MCF 10A (cell line): Measurements from ENCODE around the gene ZNFX1. TPM values are rescaled to one million over a fixed set of nuclear protein-coding genes. Genes with fewer than 3 reads are reported as not detected.
"Not testable (repeated sequence)": the region's sequence is repeated elsewhere in the genome, so short reads cannot be mapped to it uniquely, and the experiment has no call there.

ENCODE experiments used
- BruUV-seq: library from RNA; stranded (reverse); fragments of 400-500 nt; replicated peaks from 2 replicates; lab custom pipeline; 2021; lab: Mats Ljungman, UMichigan
- CTCF ChIA-PET: fragments of 300-600 bp; sonication (Branson Sonifier 250); formaldehyde crosslinking; extraction: SDS; loops from one replicate; lab custom pipeline; 2021; ENCODE audit warnings: antibody characterized with exemption, inconsistent platforms; lab: Yijun Ruan, JAX
- POLR2A ChIA-PET: fragments of 300-600, 350-650 bp; sonication (Branson Sonifier 250); formaldehyde crosslinking; extraction: SDS; loops from one replicate; lab custom pipeline; 2020; ENCODE audit warnings: antibody characterized with exemption, inconsistent platforms; lab: Yijun Ruan, JAX
- DNase-seq: peaks from one replicate; pipeline ENCODE4 v3.0.0-alpha.2; 2018; ENCODE audit not compliant: unreplicated experiment
- H3K27ac Mint-ChIP-seq: one replicate; pipeline ENCODE4 v1.8.0; 2022; ENCODE audit warnings: mild to moderate bottlenecking, low read depth, mixed read lengths; ENCODE audit not compliant: unreplicated experiment
- H3K27me3 Mint-ChIP-seq: one replicate; pipeline ENCODE4 v1.8.0; 2022; ENCODE audit warnings: mixed read lengths; ENCODE audit not compliant: insufficient read depth, unreplicated experiment
- H3K36me3 Mint-ChIP-seq: one replicate; pipeline ENCODE4 v1.8.0; 2022; ENCODE audit warnings: mild to moderate bottlenecking, moderate library complexity, mixed read lengths; ENCODE audit not compliant: insufficient read depth, unreplicated experiment
- H3K4me1 Mint-ChIP-seq: one replicate; pipeline ENCODE4 v1.8.0; 2022; ENCODE audit warnings: mixed read lengths; ENCODE audit not compliant: insufficient read depth, unreplicated experiment
- H3K4me3 Mint-ChIP-seq: one replicate; pipeline ENCODE4 v1.8.0; 2022; ENCODE audit warnings: mild to moderate bottlenecking, moderate library complexity, mixed read lengths; ENCODE audit not compliant: unreplicated experiment
- H3K9me3 Mint-ChIP-seq: one replicate; pipeline ENCODE4 v1.8.0; 2022; ENCODE audit warnings: mixed read lengths; ENCODE audit not compliant: unreplicated experiment
- CTCF ChIP-seq: fragments of 200-600 bp; IDR thresholded peaks from one replicate; pipeline ENCODE4 v1.8.0; 2022; ENCODE audit warnings: antibody characterized with exemption, mild to moderate bottlenecking; ENCODE audit not compliant: unreplicated experiment
- intact Hi-C: fragments of 100-400 bp; cut with micrococcal nuclease; formaldehyde crosslinking; loops from 2 replicates; pipeline ENCODE4 v1.14.1; 2022
- total RNA-seq: library from RNA; stranded (reverse); gene quantifications from 2 replicates; pipeline ENCODE4 v1.2.3, GENCODE V29; 2022

The ZNFX1 gene
- total RNA-seq, 1 experiment from 2014 or later: 24.3 TPM

- intact Hi-C loops: no loop called here
- no peak for DNase-seq
- no peaks in the 10 kb centered on the region for H3K4me1 Mint-ChIP-seq
- no peak overlapping the region for H3K4me3 Mint-ChIP-seq
- H3K9me3 Mint-ChIP-seq: no peaks in the 10 kb centered on the region
- ChIA-PET POLR2A (interaction anchor here (0.6 to 1.5 kb wide), 2 partner anchors 11 to 12 kb away, joined by 3 to 5 read pairs; no protein-coding TSS in a partner anchor), CTCF (interaction anchor here (2.2 kb wide), 1 partner anchor 13 kb away, joined by 11 read pairs; no protein-coding TSS in a partner anchor)
- no peak overlapping the region for H3K27ac Mint-ChIP-seq
- no peaks in the 10 kb centered on the region for H3K36me3 Mint-ChIP-seq
- no peak for TF ChIP-seq CTCF
- no peaks in the 10 kb centered on the region for H3K27me3 Mint-ChIP-seq
- BruUV-seq: no TSS peak
Observed at GRCh38 chr20:49203746-49204145, 74.1 kb downstream of the ZNFX1 start.

DNA sequence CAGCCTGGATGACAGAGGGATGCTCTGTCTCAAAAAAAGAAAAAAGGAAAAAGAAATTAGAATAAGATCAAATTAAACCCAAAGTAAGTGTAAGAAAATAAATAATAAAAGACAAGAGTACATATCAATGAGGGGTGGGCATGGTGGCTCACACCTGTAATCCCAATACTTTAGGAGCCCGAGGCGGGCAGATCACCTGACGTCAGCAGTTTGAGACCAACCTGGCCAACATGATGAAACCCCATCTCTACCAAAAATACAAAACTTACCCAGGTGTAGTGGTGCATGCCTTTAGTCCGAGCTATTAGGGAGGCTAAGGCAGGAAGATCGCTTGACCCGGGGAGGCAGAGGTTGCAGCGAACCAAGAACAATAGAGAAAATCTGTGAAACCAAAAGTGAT is 74.8 kb downstream of the ZNFX1 start:
- Mint-ChIP-seq H3K27me3 (no peaks in the 10 kb centered on the region), H3K36me3 (no peaks in the 10 kb centered on the region), H3K27ac (no peak overlapping the region), H3K4me3 (no peak overlapping the region), H3K9me3 (no peaks in the 10 kb centered on the region), H3K4me1 (no peaks in the 10 kb centered on the region)
- BruUV-seq: no TSS peak
- no peak for DNase-seq
- intact Hi-C loops: no loop called here
- POLR2A ChIA-PET: interaction anchor here (0.6 to 1.5 kb wide), 3 partner anchors 12 to 214 kb away, joined by 3 to 5 read pairs (median 3); no protein-coding TSS in a partner anchor
- no peak for TF ChIP-seq CTCF
- CTCF ChIA-PET: interaction anchor here (1.1 to 2.2 kb wide), 3 partner anchors 10 to 70 kb away, joined by 3 to 11 read pairs (median 3); no protein-coding TSS in a partner anchor

- no peak for TF ChIP-seq CTCF
- Mint-ChIP-seq H3K9me3 (no peaks in the 10 kb centered on the region), H3K4me3 (no peak overlapping the region), H3K36me3 (no peaks in the 10 kb centered on the region), H3K4me1 (no peaks in the 10 kb centered on the region), H3K27ac (no peak overlapping the region), H3K27me3 (no peaks in the 10 kb centered on the region)
- ChIA-PET CTCF (interaction anchor here (0.5 to 2.9 kb wide), 2 partner anchors 16 to 146 kb away, joined by 5 to 15 read pairs; no protein-coding TSS in a partner anchor), POLR2A (interaction anchor here (0.7 to 1.5 kb wide), 3 partner anchors 9 to 19 kb away, joined by 3 to 4 read pairs (median 3); partner anchors contain the start of gene DDX27)
- DNase-seq: no peak
- no TSS peak for BruUV-seq
- intact Hi-C loops: no loop called here
Observed at GRCh38 chr20:49199729-49200293, 78.0 kb downstream of the ZNFX1 start.

DNA sequence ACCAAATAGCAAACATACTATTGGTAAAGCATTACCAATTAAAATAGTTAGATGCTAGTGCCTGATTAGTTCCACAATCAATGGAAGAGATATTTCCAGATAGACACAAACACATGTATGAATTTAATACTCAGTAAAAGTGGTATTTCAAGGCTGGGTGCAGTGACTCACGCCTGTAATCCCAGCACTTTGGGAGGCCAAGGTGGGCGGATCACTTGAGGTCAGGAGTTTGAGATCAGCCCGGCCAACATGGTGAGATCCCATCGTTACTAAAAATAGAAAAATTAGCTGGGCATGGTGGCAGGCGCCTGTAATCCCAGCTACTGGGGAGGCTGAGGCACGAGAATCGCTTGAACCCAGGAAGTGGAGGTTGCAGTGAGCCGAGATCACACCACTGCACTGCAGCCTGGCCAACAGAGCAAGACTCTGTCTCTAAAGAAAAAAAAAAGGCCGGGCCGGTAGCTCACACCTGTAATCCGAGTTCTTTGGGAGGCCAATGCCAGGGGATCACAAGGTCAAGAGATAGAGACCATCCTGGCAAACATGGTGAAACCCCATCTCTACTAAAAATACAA is 84.8 kb downstream of the ZNFX1 start:
- POLR2A ChIA-PET: interaction anchor here (0.6 to 1.2 kb wide), 2 partner anchors 26 to 671 kb away, joined by 3 read pairs; partner anchors contain the start of gene DDX27
- H3K4me3 Mint-ChIP-seq, H3K4me1 Mint-ChIP-seq, H3K36me3 Mint-ChIP-seq, BruUV-seq, H3K9me3 Mint-ChIP-seq, H3K27ac Mint-ChIP-seq, H3K27me3 Mint-ChIP-seq, DNase-seq, intact Hi-C loops: not testable (repeated sequence)
- CTCF ChIA-PET: interaction anchor here (1.1 to 1.8 kb wide), 3 partner anchors 10 to 60 kb away, joined by 3 to 4 read pairs (median 3); no protein-coding TSS in a partner anchor

Other genes with a start within 250 kb of the ZNFX1 start
- 65.2 and 101 TPM in 2 replicates for gene CSE1L, start 231.7 kb downstream of the ZNFX1 start, total RNA-seq
- 109 and 110 TPM in 2 replicates for gene STAU1, start 89.7 kb downstream of the ZNFX1 start, total RNA-seq
- gene DDX27, start 58.6 kb downstream of the ZNFX1 start, total RNA-seq: 45.7 and 56.4 TPM in 2 replicates
- 2.8 and 3.0 TPM in 2 replicates for gene KCNB1, start 204.6 kb upstream of the ZNFX1 start, total RNA-seq